Testis (tissue), 3 donors: Measurements from ENCODE around the gene GAGE13. TPM values are rescaled to one million over a fixed set of nuclear protein-coding genes. Genes with fewer than 3 reads are reported as not detected.
A peak's percentile ranks its signal among the peaks of the same experiment; 100 is the strongest.
"Not testable (repeated sequence)": the region's sequence is repeated elsewhere in the genome, so short reads cannot be mapped to it uniquely, and the experiment has no call there.

Experiments
- DNase-seq: peaks from one replicate; pipeline ENCODE4 v3.0.0-alpha.2; 2019
- H3K27ac ChIP-seq, 2 donors: fragments of 200-600 bp; sonication (generic); one replicate each; pipeline ENCODE4 v1.5.1; 2019
- H3K27me3 ChIP-seq: fragments of 200-600 bp; sonication (generic); one replicate; pipeline ENCODE4 v1.5.1; 2019
- H3K36me3 ChIP-seq: fragments of 200-600 bp; sonication (generic); one replicate; pipeline ENCODE4 v1.5.1; 2017; ENCODE audit warnings: low read depth; ENCODE audit errors: missing control alignments
- H3K4me1 ChIP-seq: fragments of 200-600 bp; sonication (generic); one replicate; pipeline ENCODE4 v1.5.1; 2019
- H3K4me3 ChIP-seq, 2 donors: fragments of 200-600 bp; sonication (generic); one replicate each; pipeline ENCODE4 v1.5.1; 2017 to 2019
- H3K9me3 ChIP-seq: fragments of 200-600 bp; sonication (generic); one replicate; pipeline ENCODE4 v1.5.1; 2017
- WGBS, 2 donors: methylation state at CpG; one replicate each; pipeline ENCODE4 v1.1.5; 2018; 5-methylcytosine and 5-hydroxymethylcytosine counted together
- intact Hi-C: fragments of 100-400 bp; cut with DNase I; formaldehyde crosslinking; loops from one replicate; pipeline ENCODE4 v1.15.1; 2023; ENCODE audit warnings: low total_unique reads
- polyA plus RNA-seq: library from polyadenylated mRNA; stranded (reverse); fragments of 350-450 nt; fragmentation: Illumina TruSeq; extraction: RNeasy Lipid Tissue Mini Kit (QIAGEN cat#74804); gene quantifications from one replicate; pipeline ENCODE4 v1.2.3, GENCODE V29; 2014; ENCODE audit warnings: low read depth, low replicate concordance; ENCODE audit not compliant: insufficient read depth
- total RNA-seq, 2 donors: library from RNA; depleted of rRNA; stranded (reverse); fragments of >200 nt; gene quantifications; one replicate each; pipeline ENCODE4 v1.2.3, GENCODE V29; 2016

The GAGE13 gene
- total and polyA plus RNA-seq, 3 donors from 2014 or later, result 2.0 to 15.5 (median 5.1) TPM

DNA sequence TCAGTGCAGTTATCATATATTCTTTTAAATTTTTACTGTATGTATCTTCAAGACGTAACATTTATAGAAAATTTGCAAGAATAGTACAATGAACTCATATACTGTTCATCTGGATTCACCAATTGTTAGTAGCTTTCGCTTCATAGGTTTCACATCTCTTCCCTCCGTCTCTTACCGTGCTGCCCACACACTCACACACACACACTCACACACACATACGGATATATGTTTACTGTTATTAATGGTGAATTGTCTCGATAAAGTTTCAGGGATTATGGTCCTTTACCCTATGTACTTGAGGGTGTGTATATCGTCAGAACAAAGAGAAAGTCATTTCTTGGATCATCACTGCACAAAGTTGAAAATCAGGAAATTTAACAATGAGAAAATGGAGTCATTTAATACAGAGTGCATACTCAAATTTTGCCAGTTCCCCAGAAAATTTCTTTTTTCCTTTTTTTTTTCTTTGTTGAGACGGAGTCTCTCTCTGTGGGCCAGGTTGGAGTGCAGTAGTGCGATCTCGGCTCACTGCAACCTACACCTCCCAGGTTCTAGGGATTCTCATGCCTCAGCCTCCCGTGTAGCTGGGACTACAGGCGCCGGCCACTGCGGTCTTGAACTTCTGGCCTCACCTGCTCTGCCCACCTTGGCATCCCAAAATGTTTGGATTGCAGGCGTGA lies 13.3 kb downstream of the GAGE13 start:
- intact Hi-C loops, H3K36me3 ChIP-seq, H3K4me1 ChIP-seq, H3K9me3 ChIP-seq, DNase-seq, H3K27ac ChIP-seq, H3K27me3 ChIP-seq, H3K4me3 ChIP-seq: not testable (repeated sequence)
- 84 to 86% methylated on average over 14 of the region's 15 CpGs for WGBS, 2 donors

GRCh38 chrX:49345402-49345801 lies 14.0 kb downstream of the GAGE13 start:
- intact Hi-C loops, H3K27me3 ChIP-seq, H3K9me3 ChIP-seq, H3K27ac ChIP-seq, H3K4me3 ChIP-seq, H3K4me1 ChIP-seq, H3K36me3 ChIP-seq, DNase-seq: not testable (repeated sequence)
- WGBS, 2 donors, result 85 to 89% methylated on average over 8 of the region's 10 CpGs

DNA sequence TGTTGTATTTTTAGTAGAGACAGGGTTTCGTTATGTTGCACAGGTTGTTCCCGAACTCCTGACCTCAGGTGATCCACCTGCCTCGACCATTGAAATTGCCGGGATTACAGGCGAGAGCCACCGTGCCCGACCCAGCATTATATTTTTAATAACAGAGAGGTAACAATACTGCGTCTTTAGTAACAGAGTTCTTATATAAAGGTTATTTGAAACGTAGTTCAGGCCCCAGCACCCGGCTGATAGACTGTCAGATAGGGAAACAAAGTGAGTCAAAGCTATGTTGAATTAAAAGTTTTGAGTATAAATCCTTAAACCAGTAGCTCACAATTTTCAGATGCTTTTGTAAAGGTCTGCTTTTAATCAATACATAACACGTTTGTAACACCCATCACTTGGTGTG lies 14.8 kb downstream of the GAGE13 start:
- H3K27me3 ChIP-seq, H3K27ac ChIP-seq, intact Hi-C loops, H3K4me1 ChIP-seq, H3K4me3 ChIP-seq, H3K9me3 ChIP-seq, H3K36me3 ChIP-seq: not testable (repeated sequence)
- DNase-seq, result peak; percentile 36
- WGBS, 2 donors, result 88 to 92% methylated on average over 10 to 11 of the region's 11 CpGs

Other genes starting within 250 kb of the GAGE13 start
- 10 to 100 TPM; 19.6 to 24.8 TPM for gene GPKOW, start 207.8 kb upstream of the GAGE13 start, total RNA-seq
- 17.9 TPM for gene GPKOW, start 207.8 kb upstream of the GAGE13 start, polyA plus RNA-seq
- gene MAGIX, start 168.8 kb upstream of the GAGE13 start, total RNA-seq, result 1 to 10 TPM; 1.1 to 3.1 TPM
- gene MAGIX, start 168.8 kb upstream of the GAGE13 start, polyA plus RNA-seq, result 0.90 TPM
- gene PLP2, start 159.7 kb upstream of the GAGE13 start, total RNA-seq, result 10 to 100 TPM; 19.0 to 21.4 TPM
- 61.6 TPM for gene PLP2, start 159.7 kb upstream of the GAGE13 start, polyA plus RNA-seq
- gene PRICKLE3, start 145.2 kb upstream of the GAGE13 start, total RNA-seq, result 1 to 10 TPM; 6.1 to 9.9 TPM
- 2.7 TPM for gene PRICKLE3, start 145.2 kb upstream of the GAGE13 start, polyA plus RNA-seq
- 1 to 10 TPM; 1.7 to 3.4 TPM for gene SYP, start 131.4 kb upstream of the GAGE13 start, total RNA-seq
- 2.5 TPM for gene SYP, start 131.4 kb upstream of the GAGE13 start, polyA plus RNA-seq
- under 1 TPM; 0.16 to 0.19 TPM for gene CACNA1F, start 98.2 kb upstream of the GAGE13 start, total RNA-seq
- 0.24 TPM for gene CACNA1F, start 98.2 kb upstream of the GAGE13 start, polyA plus RNA-seq
- gene CCDC22, start 96.1 kb upstream of the GAGE13 start, total RNA-seq, result 10 to 100 TPM; 13.4 to 13.9 TPM
- gene CCDC22, start 96.1 kb upstream of the GAGE13 start, polyA plus RNA-seq, result 7.3 TPM
- 1 to 10 TPM; 1.1 to 2.5 TPM for gene FOXP3, start 66.9 kb upstream of the GAGE13 start, total RNA-seq
- 2.2 TPM for gene FOXP3, start 66.9 kb upstream of the GAGE13 start, polyA plus RNA-seq
- gene PPP1R3F, start 61.8 kb upstream of the GAGE13 start, total RNA-seq, result 10 to 100 TPM; 17.6 to 18.0 TPM
- 7.6 TPM for gene PPP1R3F, start 61.8 kb upstream of the GAGE13 start, polyA plus RNA-seq
- not detected for gene GAGE10, start 27.9 kb upstream of the GAGE13 start, total RNA-seq
- not detected for gene GAGE10, start 27.9 kb upstream of the GAGE13 start, polyA plus RNA-seq
- 1 to 10 TPM in 1 of 2 donors, not detected in 1; 8.5 TPM for gene GAGE12J, start 9.5 kb upstream of the GAGE13 start, total RNA-seq
- gene GAGE12J, start 9.5 kb upstream of the GAGE13 start, polyA plus RNA-seq, result 14.2 TPM
- gene GAGE12C, start 200.6 kb downstream of the GAGE13 start, total RNA-seq, result not detected
- gene GAGE12C, start 200.6 kb downstream of the GAGE13 start, polyA plus RNA-seq, result not detected
- not detected for gene GAGE12D, start 210.2 kb downstream of the GAGE13 start, total RNA-seq
- gene GAGE12D, start 210.2 kb downstream of the GAGE13 start, polyA plus RNA-seq, result not detected
- 1 to 10 TPM in 1 of 2 donors, not detected in 1; 1.2 TPM for gene GAGE12E, start 219.7 kb downstream of the GAGE13 start, total RNA-seq
- 25.1 TPM for gene GAGE12E, start 219.7 kb downstream of the GAGE13 start, polyA plus RNA-seq
- 1 to 10 TPM; 1.2 to 2.4 TPM for gene GAGE12F, start 229.3 kb downstream of the GAGE13 start, total RNA-seq
- gene GAGE12F, start 229.3 kb downstream of the GAGE13 start, polyA plus RNA-seq, result 7.7 TPM
- not detected for gene GAGE12G, start 238.8 kb downstream of the GAGE13 start, total RNA-seq
- gene GAGE12G, start 238.8 kb downstream of the GAGE13 start, polyA plus RNA-seq, result not detected
- 1 to 10 TPM in 1 of 2 donors, not detected in 1; 1.1 TPM for gene GAGE12H, start 248.4 kb downstream of the GAGE13 start, total RNA-seq
- 27.9 TPM for gene GAGE12H, start 248.4 kb downstream of the GAGE13 start, polyA plus RNA-seq